ENCODE measurements around the gene CBFA2T3. TPM values are rescaled to one million over a fixed set of nuclear protein-coding genes. Genes with fewer than 3 reads are reported as not detected.
"Not testable (repeated sequence)": the region's sequence is repeated elsewhere in the genome, so short reads cannot be mapped to it uniquely, and the experiment has no call there.

Gene CBFA2T3
- total RNA-seq, 4 donors from 2014 or later: 0.84 to 12.6 (median 1.4) TPM

DNA sequence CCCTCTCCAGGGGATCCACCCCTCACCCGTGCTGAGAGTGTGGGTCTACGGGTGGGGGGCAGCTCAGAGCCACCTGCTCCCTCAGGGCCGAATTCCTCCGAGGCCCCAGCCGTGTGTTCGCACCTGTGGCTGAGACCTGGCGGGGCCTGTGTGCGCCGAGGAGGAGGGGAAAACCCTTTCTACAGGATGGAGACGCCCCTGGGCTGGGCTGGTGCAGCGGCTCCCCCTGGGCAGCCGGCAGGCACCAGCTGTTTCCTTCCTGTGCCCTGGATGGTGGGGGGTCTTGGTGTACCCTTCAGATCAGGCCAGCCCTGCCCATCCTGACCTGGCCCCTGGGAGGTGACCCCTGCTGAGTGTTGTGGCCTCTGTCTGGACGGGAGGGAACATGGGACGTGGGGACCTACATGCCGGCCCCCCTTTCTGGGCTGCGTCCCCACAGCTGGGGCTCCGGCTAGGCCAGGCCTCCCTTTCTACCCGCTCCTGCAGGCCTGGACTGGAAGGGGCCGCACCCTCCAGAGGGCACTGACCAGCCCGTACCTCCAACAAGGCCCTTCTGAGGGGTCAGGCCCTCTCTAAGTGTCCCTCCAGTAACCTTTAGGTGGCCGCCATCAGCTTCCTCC lies 82.2 kb downstream of the CBFA2T3 start:
- no peak for ATAC-seq (ENCODE audit: low FRiP score)

DNA sequence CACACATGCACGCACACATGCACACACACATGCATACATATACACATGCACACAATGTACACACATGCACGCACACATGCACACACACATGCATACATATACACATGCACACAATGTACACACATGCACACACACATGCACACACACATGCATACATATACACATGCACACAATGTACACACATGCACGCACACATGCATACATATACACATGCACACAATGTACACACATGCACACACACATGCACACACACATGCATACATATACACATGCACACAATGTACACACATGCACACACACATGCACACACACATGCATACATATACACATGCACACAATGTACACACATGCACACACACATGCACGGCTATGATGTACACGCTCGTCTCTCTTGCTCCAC lies 82.7 kb downstream of the CBFA2T3 start:
- not testable (repeated sequence) for ATAC-seq (ENCODE audit: low FRiP score); DNase-seq (ENCODE audit: low spot score)

More for the DNA sequence above, 82.2 kb downstream of the CBFA2T3 start:
- TF ChIP-seq, protein P1, sequence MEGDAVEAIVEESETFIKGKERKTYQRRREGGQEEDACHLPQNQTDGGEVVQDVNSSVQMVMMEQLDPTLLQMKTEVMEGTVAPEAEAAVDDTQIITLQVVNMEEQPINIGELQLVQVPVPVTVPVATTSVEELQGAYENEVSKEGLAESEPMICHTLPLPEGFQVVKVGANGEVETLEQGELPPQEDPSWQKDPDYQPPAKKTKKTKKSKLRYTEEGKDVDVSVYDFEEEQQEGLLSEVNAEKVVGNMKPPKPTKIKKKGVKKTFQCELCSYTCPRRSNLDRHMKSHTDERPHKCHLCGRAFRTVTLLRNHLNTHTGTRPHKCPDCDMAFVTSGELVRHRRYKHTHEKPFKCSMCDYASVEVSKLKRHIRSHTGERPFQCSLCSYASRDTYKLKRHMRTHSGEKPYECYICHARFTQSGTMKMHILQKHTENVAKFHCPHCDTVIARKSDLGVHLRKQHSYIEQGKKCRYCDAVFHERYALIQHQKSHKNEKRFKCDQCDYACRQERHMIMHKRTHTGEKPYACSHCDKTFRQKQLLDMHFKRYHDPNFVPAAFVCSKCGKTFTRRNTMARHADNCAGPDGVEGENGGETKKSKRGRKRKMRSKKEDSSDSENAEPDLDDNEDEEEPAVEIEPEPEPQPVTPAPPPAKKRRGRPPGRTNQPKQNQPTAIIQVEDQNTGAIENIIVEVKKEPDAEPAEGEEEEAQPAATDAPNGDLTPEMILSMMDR (IDR thresholded peaks at IDR 0.05): no peak
- no peak for DNase-seq (ENCODE audit: low spot score)

DNA sequence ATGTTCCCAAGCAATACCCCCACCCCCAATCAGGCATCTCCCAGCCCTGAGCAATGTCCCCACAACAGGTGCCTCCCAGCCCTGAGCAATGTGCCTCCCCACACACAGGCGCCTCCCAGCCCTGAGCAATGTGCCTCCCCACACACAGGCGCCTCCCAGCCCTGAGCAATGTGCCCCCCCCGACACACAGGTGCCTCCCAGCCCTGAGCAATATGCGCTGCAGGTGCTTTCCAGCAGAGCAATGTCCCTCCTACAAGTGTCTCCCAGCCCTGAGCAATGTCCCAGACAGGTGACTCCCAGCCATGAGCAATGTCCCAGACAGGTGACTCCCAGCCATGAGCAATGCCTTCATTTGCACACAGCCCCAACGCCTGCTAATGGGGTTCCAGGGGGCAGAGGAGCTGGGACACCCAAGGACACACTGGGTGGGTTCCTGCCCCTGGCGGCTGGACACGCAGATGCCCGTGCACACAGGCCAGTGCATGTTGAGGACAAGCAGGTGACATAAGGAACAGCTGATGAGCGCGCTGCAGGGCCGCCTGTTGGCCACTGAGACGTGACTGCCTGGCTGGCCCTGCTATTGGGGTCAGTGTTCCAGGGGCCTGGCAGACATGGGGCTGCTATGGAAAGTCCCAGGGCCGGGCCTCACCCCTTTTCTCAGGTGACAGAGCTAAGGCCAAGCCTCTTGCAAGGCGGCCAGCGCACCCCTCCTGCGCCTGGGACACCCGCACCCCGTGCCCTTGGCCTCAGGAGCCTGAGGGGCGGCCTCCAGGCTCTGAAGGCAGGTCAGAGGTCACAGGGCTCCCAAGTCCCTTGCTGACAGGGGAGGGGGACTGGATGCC lies 83.7 kb downstream of the CBFA2T3 start:
- no peak for ATAC-seq (ENCODE audit: low FRiP score)
- no peak for DNase-seq (ENCODE audit: low spot score)
- TF ChIP-seq, protein P1 (IDR thresholded peaks at IDR 0.05): no peak

DNA sequence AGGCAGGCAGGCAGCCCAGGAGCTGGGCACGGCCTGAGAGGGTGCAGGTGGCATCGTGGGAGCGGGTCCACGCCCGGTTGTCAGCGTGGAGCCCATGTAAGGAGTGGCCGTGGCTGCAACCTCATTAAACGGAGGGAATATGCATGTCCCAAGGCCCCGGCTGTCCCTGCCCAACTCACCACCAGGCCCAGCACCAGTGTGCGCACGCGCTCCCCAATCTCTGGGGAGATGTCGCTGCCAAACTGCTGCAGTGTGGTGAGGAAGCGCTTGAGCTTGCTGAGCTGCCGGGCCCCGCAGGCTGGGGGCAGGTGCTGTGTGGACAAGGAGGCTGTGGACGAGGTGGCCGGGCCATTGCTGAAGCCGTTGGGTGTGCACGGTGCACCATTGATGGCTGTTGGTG lies 84.9 kb downstream of the CBFA2T3 start:
- TF ChIP-seq, protein P1 (IDR thresholded peaks at IDR 0.05): no peak
- ATAC-seq (ENCODE audit: low FRiP score) (no peak), DNase-seq (ENCODE audit: low spot score) (no peak)

DNA sequence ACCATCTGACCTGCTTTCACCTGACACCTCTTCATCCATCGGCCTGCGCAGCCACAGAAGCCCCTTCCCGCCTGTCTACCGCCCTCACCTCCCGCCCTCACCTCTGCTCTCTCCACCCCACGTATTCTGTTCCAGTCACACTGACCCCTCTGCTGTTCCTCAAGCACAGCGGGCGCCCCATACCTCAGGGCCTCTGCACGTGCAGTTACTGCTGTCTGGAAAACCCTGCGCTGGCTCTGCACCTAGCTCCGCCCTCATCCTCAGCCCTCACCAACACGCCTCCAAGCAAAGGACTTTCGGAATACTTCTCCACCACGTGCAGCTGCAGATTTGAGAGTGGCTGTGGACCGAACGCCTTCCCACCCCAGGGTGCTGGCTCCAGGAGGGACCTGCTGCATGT lies 85.9 kb downstream of the CBFA2T3 start:
- TF ChIP-seq, protein P1 (IDR thresholded peaks at IDR 0.05): no peak

DNA sequence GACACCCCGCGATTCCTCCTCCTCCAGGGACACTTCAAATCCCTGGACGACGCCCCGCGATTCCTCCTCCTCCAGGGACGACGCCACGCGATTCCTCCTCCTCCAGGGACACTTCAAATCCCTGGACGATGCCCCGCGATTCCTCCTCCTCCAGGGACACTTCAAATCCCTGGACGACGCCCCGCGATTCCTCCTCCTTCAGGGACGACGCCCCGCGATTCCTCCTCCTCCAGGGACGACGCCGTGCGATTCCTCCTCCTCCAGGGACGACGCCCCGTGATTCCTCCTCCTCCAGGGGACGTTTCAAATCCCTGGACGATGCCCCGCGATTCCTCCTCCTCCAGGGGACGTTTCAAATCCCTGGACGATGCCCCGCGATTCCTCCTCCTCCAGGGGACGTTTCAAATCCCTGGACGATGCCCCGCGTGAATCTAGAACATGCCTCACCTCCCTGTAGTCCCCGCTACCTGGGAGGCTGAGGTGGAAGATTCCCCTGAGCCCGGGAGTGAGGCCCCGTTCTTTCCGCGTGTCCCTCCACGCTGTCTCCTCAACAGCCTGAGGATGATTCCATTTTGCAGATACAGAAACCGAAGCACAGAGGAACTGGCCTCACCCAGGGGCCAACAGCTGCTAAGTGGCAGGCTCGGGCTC lies 87.2 kb downstream of the CBFA2T3 start:
- ATAC-seq (ENCODE audit: low FRiP score); DNase-seq (ENCODE audit: low spot score): not testable (repeated sequence)

More for the DNA sequence above, 85.9 kb downstream of the CBFA2T3 start:
- DNase-seq (ENCODE audit: low spot score) (no peak), ATAC-seq (ENCODE audit: low FRiP score) (no peak)

DNA sequence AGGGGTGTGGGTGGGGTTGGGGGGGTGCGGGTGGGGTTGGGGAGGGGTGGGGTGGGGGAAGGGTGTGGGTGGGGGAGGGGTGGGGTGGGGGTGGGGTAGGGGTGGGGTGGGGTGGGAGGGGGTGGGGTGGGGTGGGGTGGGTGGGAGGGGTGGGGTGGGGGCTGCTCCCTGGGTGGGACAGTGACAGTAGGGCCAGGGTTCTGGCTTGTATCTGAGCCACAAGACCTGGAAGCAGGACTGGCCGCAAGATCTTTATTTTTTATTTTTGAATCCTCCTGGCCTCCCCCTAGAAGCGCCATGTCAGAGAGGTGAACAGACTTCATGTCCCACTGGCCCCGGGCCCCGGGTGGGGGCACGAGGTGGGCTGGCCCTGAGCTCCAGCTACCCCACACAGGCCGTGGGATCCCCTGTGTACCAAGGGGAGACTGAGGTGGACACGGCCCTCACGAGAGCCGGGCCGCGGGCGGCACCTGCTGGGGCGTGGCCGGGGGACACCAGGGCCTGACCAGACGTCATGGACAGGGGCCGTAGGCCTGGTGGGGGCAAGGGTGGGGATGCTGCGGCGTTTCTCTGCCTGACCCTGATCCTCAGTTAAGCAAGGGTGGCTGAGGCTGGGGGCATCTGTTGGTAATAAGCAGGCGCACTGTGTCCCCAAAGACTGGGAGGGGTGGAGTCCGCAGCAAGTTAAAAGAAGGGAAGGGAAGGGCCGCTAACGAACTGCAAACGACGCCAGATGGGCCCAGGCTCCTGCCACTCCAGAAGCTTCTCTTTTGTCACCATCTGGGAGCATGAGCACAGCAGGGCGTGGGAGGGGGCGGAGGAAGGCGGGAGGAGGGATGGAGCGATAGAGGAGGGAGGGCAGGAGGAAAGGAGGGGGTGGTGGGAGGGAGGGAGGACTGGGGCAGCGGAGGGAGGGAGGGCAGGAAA lies 88.3 kb downstream of the CBFA2T3 start:
- ATAC-seq (ENCODE audit: low FRiP score): no peak
- DNase-seq (ENCODE audit: low spot score): no peak
- TF ChIP-seq, protein P1 (IDR thresholded peaks at IDR 0.05): no peak

Measured in omental fat pad (tissue), 4 donors.